Thyroid gland (tissue), 4 donors: Measurements from ENCODE around the gene KRT17. TPM values are rescaled to one million over a fixed set of nuclear protein-coding genes. Genes with fewer than 3 reads are reported as not detected.

ENCODE experiments used
- DNase-seq, 2 donors: peaks; one replicate each; pipeline ENCODE4 v3.0.0-alpha.2; 2019
- H3K27ac ChIP-seq, 3 donors: fragments of 200-600 bp; sonication (generic); 1 replicate in 2 of 3; 2 replicates in 1 of 3; pipeline ENCODE4 v1.5.1; 2016 to 2019; ENCODE audit warnings: mild to moderate bottlenecking in 1 of 3, moderate library complexity in 1 of 3
- H3K27me3 ChIP-seq: fragments of 200-600 bp; sonication (generic); one replicate; pipeline ENCODE4 v1.5.1; 2019
- H3K36me3 ChIP-seq, 2 donors: fragments of 200-600 bp; sonication (generic); one replicate each; pipeline ENCODE4 v1.5.1; 2016 to 2019
- H3K4me1 ChIP-seq, 2 donors: fragments of 200-600 bp; sonication (generic); one replicate each; pipeline ENCODE4 v1.5.1; 2017 to 2019
- H3K4me3 ChIP-seq, 3 donors: fragments of 200-600 bp; sonication (generic); replicated peaks in 1 of 3; 1 replicate in 2 of 3; 2 replicates in 1 of 3; pipeline ENCODE4 v1.5.1; 2016; ENCODE audit warnings: mild to moderate bottlenecking in 1 of 3
- H3K9me3 ChIP-seq: fragments of 200-600 bp; sonication (generic); one replicate; pipeline ENCODE4 v1.5.1; 2017
- POLR2A ChIP-seq, 2 donors: fragments of 450-650 bp; IDR thresholded peaks; one replicate each; pipeline ENCODE4 v1.6.1; 2017; ENCODE audit warnings: antibody characterized with exemption in 2 of 2, mild to moderate bottlenecking in 2 of 2, moderate library complexity in 1 of 2
- WGBS, 2 donors: methylation state at CpG; one replicate each; pipeline ENCODE4 v1.1.5; 2017; 5-methylcytosine and 5-hydroxymethylcytosine counted together
- intact Hi-C: fragments of 100-400 bp; cut with DNase I; formaldehyde crosslinking; loops from one replicate; pipeline ENCODE4 v1.15.1; 2023
- total RNA-seq, 4 donors: library from RNA; depleted of rRNA; stranded (reverse); fragments of >200 nt; gene quantifications; one replicate each; pipeline ENCODE4 v1.2.3, GENCODE V29; 2016
- TF ChIP-seq, protein P1 (sequence below), 6 experiments: fragments of 200-600 bp in 3 of 6; fragments of 450-650 bp in 3 of 6; sonication (generic) in 3 of 6; IDR thresholded peaks; one replicate each; pipeline ENCODE4 v1.5.1; 2016 to 2019; ENCODE audit warnings: antibody characterized with exemption in 6 of 6, mild to moderate bottlenecking in 2 of 6, inconsistent platforms in 1 of 6, moderate library complexity in 1 of 6

The KRT17 gene
- total RNA-seq, 4 donors from 2014 or later, result 0.56 TPM; not detected in 3

DNA sequence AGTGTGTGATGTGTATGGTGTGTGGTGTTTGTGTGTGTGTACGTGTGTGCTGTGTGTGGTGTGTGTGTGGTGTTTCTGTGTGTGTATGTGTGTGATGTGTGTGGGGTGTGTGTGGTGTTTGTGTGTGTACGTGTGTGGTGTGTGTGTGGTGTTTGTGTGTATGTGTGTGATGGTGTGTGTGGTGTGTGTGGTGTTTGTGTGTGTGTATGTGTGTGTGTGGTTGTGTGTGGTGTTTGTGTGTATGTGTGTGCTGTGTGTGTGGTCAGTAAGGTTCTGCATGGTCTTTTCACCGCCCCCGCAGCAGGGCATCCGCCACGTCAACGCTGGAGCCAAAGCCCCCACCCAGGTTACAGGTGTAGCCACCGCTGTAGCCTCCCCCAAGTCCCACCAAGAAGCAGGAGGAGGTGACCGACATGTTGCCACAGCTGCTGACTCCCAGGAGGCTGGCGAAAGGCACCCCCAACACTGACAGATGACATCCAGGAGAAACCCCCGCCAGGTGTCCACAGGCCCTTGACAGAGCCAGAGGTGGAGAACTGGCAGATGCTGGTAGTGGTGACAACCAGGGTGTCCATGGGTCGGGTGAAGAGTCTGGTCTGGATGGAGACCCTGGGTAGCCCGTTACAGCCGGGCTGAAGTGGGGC lies 9.3 kb upstream of the KRT17 start:
- Histone ChIP-seq H3K9me3 (no peaks in the 10 kb centered on the region), H3K27ac (no peak overlapping the region), H3K4me3 (no peak overlapping the region), H3K27me3 (no peaks in the 10 kb centered on the region), H3K36me3 (no peaks in the 10 kb centered on the region), H3K4me1 (peaks cover 0 to 3% of the 10 kb centered on the region in 2 donors)
- no peak for TF ChIP-seq POLR2A (IDR thresholded peaks at IDR 0.05)
- TF ChIP-seq, protein P1, sequence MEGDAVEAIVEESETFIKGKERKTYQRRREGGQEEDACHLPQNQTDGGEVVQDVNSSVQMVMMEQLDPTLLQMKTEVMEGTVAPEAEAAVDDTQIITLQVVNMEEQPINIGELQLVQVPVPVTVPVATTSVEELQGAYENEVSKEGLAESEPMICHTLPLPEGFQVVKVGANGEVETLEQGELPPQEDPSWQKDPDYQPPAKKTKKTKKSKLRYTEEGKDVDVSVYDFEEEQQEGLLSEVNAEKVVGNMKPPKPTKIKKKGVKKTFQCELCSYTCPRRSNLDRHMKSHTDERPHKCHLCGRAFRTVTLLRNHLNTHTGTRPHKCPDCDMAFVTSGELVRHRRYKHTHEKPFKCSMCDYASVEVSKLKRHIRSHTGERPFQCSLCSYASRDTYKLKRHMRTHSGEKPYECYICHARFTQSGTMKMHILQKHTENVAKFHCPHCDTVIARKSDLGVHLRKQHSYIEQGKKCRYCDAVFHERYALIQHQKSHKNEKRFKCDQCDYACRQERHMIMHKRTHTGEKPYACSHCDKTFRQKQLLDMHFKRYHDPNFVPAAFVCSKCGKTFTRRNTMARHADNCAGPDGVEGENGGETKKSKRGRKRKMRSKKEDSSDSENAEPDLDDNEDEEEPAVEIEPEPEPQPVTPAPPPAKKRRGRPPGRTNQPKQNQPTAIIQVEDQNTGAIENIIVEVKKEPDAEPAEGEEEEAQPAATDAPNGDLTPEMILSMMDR (IDR thresholded peaks at IDR 0.05), result no peak
- WGBS, 2 donors, result 92 to 94% methylated on average over 12 to 14 of the region's 14 CpGs
- DNase-seq, result no peak
- intact Hi-C loops, result no loop called here

DNA sequence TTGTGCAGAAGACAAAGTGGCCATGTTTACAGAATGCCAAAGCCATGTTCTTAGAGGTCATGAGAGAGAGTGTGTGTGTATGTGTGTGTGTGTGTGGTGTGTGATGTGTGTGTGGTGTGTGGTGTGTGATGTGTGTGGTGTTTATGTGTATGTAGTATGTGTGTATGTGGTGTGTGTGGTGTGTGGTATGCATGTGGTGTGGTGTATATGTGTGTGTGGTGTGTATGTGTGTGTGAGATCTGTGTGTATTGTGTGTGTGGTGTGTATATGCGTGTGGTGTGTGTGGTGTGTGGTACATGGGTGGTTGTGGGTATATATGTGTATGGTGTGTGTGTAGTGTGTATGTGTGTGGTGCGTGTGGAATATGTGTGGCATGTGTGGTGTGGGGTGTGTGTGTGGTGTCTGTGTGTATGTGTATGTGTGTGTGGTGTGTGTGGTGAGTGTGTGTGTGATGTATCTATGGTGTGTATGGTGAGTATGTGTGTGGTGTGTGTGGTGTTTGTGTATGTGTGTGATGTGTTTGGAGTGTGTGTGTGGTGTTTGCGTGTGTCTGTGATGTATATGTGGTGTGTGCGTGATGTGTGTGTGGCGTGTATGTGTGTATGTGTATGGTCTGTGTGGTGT lies 8.2 kb upstream of the KRT17 start:
- WGBS, 2 donors, result 74 to 76% methylated on average over 5 of the region's 5 CpGs
- H3K4me1 ChIP-seq, result peaks cover 0 to 3% of the 10 kb centered on the region in 2 donors
- no peak for TF ChIP-seq POLR2A (IDR thresholded peaks at IDR 0.05)
- TF ChIP-seq, protein P1 (IDR thresholded peaks at IDR 0.05), result no peak
- no peaks in the 10 kb centered on the region for H3K27me3 ChIP-seq
- no peaks in the 10 kb centered on the region for H3K36me3 ChIP-seq
- DNase-seq, result no peak
- intact Hi-C loops, result no loop called here
- no peak overlapping the region for H3K4me3 ChIP-seq
- no peak overlapping the region for H3K27ac ChIP-seq
- no peaks in the 10 kb centered on the region for H3K9me3 ChIP-seq

DNA sequence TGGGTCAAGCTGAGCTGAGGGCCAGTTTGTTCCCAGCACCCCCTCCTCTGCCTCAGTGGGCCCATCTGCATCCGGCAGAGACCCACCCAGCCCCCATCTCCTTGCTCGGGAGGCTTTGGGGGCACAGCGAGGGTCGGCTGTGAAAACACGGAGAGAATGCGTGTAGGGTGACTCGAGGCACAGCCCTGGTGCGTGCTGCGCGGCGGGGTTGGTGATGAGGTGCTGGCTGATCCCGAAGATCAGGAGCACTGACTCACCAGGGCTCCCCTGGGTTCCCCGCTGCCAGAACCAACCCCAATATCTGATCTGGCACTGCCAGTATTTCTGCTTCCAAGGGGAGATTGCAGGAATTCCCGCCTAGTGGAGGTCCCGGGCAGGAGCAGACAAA lies 7.5 kb upstream of the KRT17 start:
- no peak for DNase-seq
- Histone ChIP-seq H3K4me1 (peaks cover 0 to 3% of the 10 kb centered on the region in 2 donors), H3K27ac (no peak overlapping the region), H3K36me3 (no peaks in the 10 kb centered on the region), H3K4me3 (no peak overlapping the region), H3K9me3 (no peaks in the 10 kb centered on the region), H3K27me3 (no peaks in the 10 kb centered on the region)
- 86 to 90% methylated on average over 13 to 15 of the region's 15 CpGs for WGBS, 2 donors
- intact Hi-C loops, result no loop called here
- no peak for TF ChIP-seq POLR2A (IDR thresholded peaks at IDR 0.05)
- TF ChIP-seq, protein P1 (IDR thresholded peaks at IDR 0.05), result no peak

DNA sequence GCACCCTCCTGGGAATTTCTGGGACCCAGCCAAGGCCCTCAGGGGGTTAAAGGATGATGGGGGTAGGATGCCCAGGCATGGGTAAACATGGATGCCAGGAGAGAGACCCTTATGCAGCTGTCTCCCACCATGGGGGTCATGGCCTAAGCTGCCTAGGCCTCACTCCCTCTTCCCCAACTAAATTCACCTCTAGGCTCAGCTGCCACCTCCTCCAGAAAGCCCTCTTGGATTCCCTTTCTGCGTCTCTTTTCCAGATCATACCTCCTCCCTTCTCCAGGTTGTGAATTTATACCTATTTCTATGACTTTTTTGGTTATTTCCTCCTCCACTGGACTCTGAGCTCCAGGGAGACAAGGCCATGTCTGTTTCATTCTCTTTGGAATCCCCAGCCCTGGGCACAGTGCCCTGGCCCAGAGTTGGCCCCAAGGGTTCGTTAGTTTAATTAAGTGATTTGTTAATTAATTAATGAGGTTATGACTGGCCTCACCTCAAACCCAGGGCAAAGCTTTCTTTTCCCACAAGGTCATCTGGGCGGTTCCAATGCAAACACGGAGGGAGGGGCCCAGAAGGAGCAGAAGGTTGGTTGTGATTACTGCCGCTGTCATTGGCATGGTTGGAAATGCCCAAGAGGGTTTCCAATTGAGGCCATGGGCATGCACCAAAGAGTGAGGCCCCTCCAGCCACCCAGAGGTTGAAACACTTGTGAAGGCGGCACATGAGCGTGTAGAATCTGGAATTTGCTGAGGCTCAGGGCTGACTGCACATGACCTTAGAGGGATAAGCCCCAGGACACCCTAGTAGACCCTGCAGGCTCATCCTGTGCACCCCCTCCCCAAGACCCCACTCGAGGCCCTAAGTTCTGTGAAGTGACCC lies 6.9 kb upstream of the KRT17 start:
- intact Hi-C loops, result no loop called here
- no peaks in the 10 kb centered on the region for H3K9me3 ChIP-seq
- 82 to 87% methylated on average over 7 to 8 of the region's 8 CpGs for WGBS, 2 donors
- no peak for DNase-seq
- no peaks in the 10 kb centered on the region for H3K27me3 ChIP-seq
- TF ChIP-seq, protein P1 (IDR thresholded peaks at IDR 0.05), result no peak
- TF ChIP-seq POLR2A (IDR thresholded peaks at IDR 0.05), result no peak
- no peak overlapping the region for H3K4me3 ChIP-seq
- no peaks in the 10 kb centered on the region for H3K36me3 ChIP-seq
- no peak overlapping the region for H3K27ac ChIP-seq
- H3K4me1 ChIP-seq, result peaks cover 0 to 3% of the 10 kb centered on the region in 2 donors
